Prostate gland (tissue), 2 donors: Measurements from ENCODE around the gene CHST11. TPM values are rescaled to one million over a fixed set of nuclear protein-coding genes. Genes with fewer than 3 reads are reported as not detected.

ENCODE experiments used
- DNase-seq: peaks from one replicate; pipeline ENCODE4 v3.0.0-alpha.2; 2019; ENCODE audit warnings: low spot score
- H3K27ac ChIP-seq, 2 donors: fragments of 200-600 bp; sonication (generic); 2 replicates each; pipeline ENCODE4 v1.5.1; 2017 to 2019
- H3K27me3 ChIP-seq: fragments of 200-600 bp; sonication (generic); replicated peaks from 2 replicates; pipeline ENCODE4 v1.5.1; 2019; ENCODE audit not compliant: insufficient read depth
- H3K36me3 ChIP-seq, 2 donors: fragments of 200-600 bp; sonication (generic); 1 replicate in 1 of 2; 2 replicates in 1 of 2; pipeline versions ENCODE4 v1.5.1 to v1.8.1; 2017 to 2019
- H3K4me1 ChIP-seq: fragments of 200-600 bp; sonication (generic); replicated peaks from 2 replicates; pipeline ENCODE4 v1.5.1; 2019
- H3K4me3 ChIP-seq, 2 donors: fragments of 200-600 bp; sonication (generic); 2 replicates each; pipeline ENCODE4 v1.5.1; 2017 to 2019
- H3K9me3 ChIP-seq: fragments of 200-600 bp; sonication (generic); 2 replicates; pipeline ENCODE4 v1.5.1; 2017
- CTCF ChIP-seq, 4 experiments: fragments of 200-600 bp in 2 of 4; fragments of 450-650 bp in 2 of 4; sonication (generic) in 2 of 4; IDR thresholded peaks; 1 replicate in 3 of 4; 2 replicates in 1 of 4; pipeline ENCODE4 v1.5.1; 2016 to 2019; ENCODE audit warnings: antibody characterized with exemption in 4 of 4, mild to moderate bottlenecking in 2 of 4, moderate library complexity in 2 of 4
- POLR2A ChIP-seq: fragments of 450-650 bp; IDR thresholded peaks from one replicate; pipeline ENCODE4 v1.6.1; 2016; ENCODE audit warnings: antibody characterized with exemption, mild to moderate bottlenecking
- POLR2AphosphoS5 ChIP-seq: sonication (generic); formaldehyde crosslinking; IDR thresholded peaks from one replicate; pipeline ENCODE4 v1.6.1; 2017; ENCODE audit warnings: antibody characterized with exemption
- WGBS: methylation state at CpG from one replicate; pipeline ENCODE4 v1.1.5; 2018; 5-methylcytosine and 5-hydroxymethylcytosine counted together
- intact Hi-C: fragments of 100-400 bp; cut with DNase I; formaldehyde crosslinking; loops from one replicate; pipeline ENCODE4 v1.14.2; 2022
- total RNA-seq, 2 donors: library from RNA; depleted of rRNA; stranded (reverse); fragments of >200 nt; gene quantifications; one replicate each; pipeline ENCODE4 v1.1.0, GENCODE V29; 2016

The CHST11 gene
- total RNA-seq, 2 donors from 2014 or later, result 10.4 to 25.4 TPM

GRCh38 chr12:104672501-104673265 is 215.9 kb downstream of the CHST11 start:
- DNase-seq, result no peak
- peaks cover 9% of the 10 kb centered on the region for H3K4me1 ChIP-seq
- no peaks in the 10 kb centered on the region for H3K27me3 ChIP-seq
- 70% methylated on average over 10 of the region's 10 CpGs for WGBS
- H3K36me3 ChIP-seq, result no peaks in the 10 kb centered on the region
- intact Hi-C loops, result no loop called here
- H3K9me3 ChIP-seq, result no peaks in the 10 kb centered on the region
- H3K4me3 ChIP-seq, result no peak overlapping the region
- no peak overlapping the region for H3K27ac ChIP-seq
- no peak for TF ChIP-seq POLR2A
- TF ChIP-seq CTCF (IDR thresholded peaks at IDR 0.05), result no peak
- TF ChIP-seq POLR2AphosphoS5, result no peak

- TF ChIP-seq POLR2AphosphoS5 (no peak), POLR2A (no peak), CTCF (IDR thresholded peaks at IDR 0.05) (no peak)
- Histone ChIP-seq H3K36me3 (no peaks in the 10 kb centered on the region), H3K4me3 (no peak overlapping the region), H3K9me3 (no peaks in the 10 kb centered on the region), H3K27me3 (no peaks in the 10 kb centered on the region), H3K4me1 (peaks cover 9% of the 10 kb centered on the region), H3K27ac (no peak overlapping the region)
- 88% methylated on average over 1 of the region's 1 CpG for WGBS
- no peak for DNase-seq
- intact Hi-C loops, result no loop called here
Measured at GRCh38 chr12:104673294-104673693, 216.5 kb downstream of the CHST11 start.

GRCh38 chr12:104673696-104674482 is 217.1 kb downstream of the CHST11 start:
- TF ChIP-seq CTCF (IDR thresholded peaks at IDR 0.05), result no peak
- TF ChIP-seq POLR2AphosphoS5, result no peak
- TF ChIP-seq POLR2A, result no peak
- intact Hi-C loops, result no loop called here
- Histone ChIP-seq H3K27ac (no peak overlapping the region), H3K36me3 (no peaks in the 10 kb centered on the region), H3K4me1 (peaks cover 9% of the 10 kb centered on the region), H3K9me3 (no peaks in the 10 kb centered on the region), H3K27me3 (no peaks in the 10 kb centered on the region), H3K4me3 (no peak overlapping the region)
- WGBS, result 76% methylated on average over 15 of the region's 15 CpGs
- DNase-seq, result no peak

GRCh38 chr12:104676636-104677035 is 219.9 kb downstream of the CHST11 start:
- no peak overlapping the region for H3K4me3 ChIP-seq
- no peak for DNase-seq
- no peak overlapping the region for H3K27ac ChIP-seq
- WGBS, result 94% methylated on average over 8 of the region's 8 CpGs
- TF ChIP-seq POLR2A, result no peak
- TF ChIP-seq POLR2AphosphoS5, result no peak
- TF ChIP-seq CTCF (IDR thresholded peaks at IDR 0.05), result no peak
- H3K9me3 ChIP-seq, result no peaks in the 10 kb centered on the region
- no peaks in the 10 kb centered on the region for H3K36me3 ChIP-seq
- no peaks in the 10 kb centered on the region for H3K27me3 ChIP-seq
- H3K4me1 ChIP-seq, result peaks cover 5% of the 10 kb centered on the region
- intact Hi-C loops, result no loop called here
